K562 (cell line): ENCODE data around the gene SAMD14. TPM values are rescaled to one million over a fixed set of nuclear protein-coding genes. Genes with fewer than 3 reads are reported as not detected.

Experiments
- CUX1 ChIP-seq: fragments of 200-800 bp; sonication (Bioruptor generic); IDR thresholded peaks from 2 replicates; pipeline ENCODE4 v1.6.1; 2016; ENCODE audit warnings: missing genetic modification characterization, missing compliant biosample characterization
- ELF1 ChIP-seq: fragments of 200-800 bp; sonication (Bioruptor generic); IDR thresholded peaks from 2 replicates; pipeline ENCODE4 v1.6.1; 2016; ENCODE audit warnings: missing genetic modification characterization, missing compliant biosample characterization
- KAT8 ChIP-seq: fragments of 450-650 bp; IDR thresholded peaks from 2 replicates; pipeline ENCODE4 v1.6.1; 2016; ENCODE audit warnings: low read depth, mild to moderate bottlenecking
- TFE3 ChIP-seq: fragments of 450-650 bp; formaldehyde crosslinking; IDR thresholded peaks from 2 replicates; pipeline ENCODE4 v1.4.0; 2020; ENCODE audit warnings: mild to moderate bottlenecking, mixed read lengths
- YY1 ChIP-seq, 3 experiments: IDR thresholded peaks; 2 replicates each; pipeline ENCODE4 v1.6.1; 2011; ENCODE audit warnings: low read length in 2 of 3, mild to moderate bottlenecking in 2 of 3, moderate library complexity in 2 of 3, borderline replicate concordance in 1 of 3, control low read depth in 1 of 3, low read depth in 1 of 3; ENCODE audit not compliant: insufficient read depth in 3 of 3, insufficient replicate concordance in 2 of 3, control insufficient read depth in 1 of 3, insufficient read length in 1 of 3; ENCODE audit errors: extremely low read depth in 1 of 3
- ZNF24 ChIP-seq: fragments of 450-650 bp; IDR thresholded peaks from 2 replicates; pipeline ENCODE4 v1.6.1; 2016
- polyA plus RNA-seq, 8 experiments: library from polyadenylated mRNA; depleted of rRNA in 4 of 8; stranded (reverse) in 5 of 8; unstranded in 3 of 8; fragments of >200 nt; fragmentation: Nextera tagmentation in 2 of 8; fragmentation: Illumina TruSeq in 1 of 8; extraction: Ambion mirVana in 2 of 8; extraction: Trizol in 1 of 8; gene quantifications; 2 replicates each; pipeline versions ENCODE4 v1.2.1 to v1.2.3, GENCODE V29; 2011 to 2014; ENCODE audit warnings: inconsistent platforms in 1 of 8, missing spikeins in 1 of 8
- total RNA-seq, 7 experiments: library from RNA; depleted of rRNA in 6 of 7; stranded (reverse); fragments of >200 nt in 6 of 7; fragmentation: Illumina TruSeq in 2 of 7; extraction: Trizol in 2 of 7; gene quantifications; 2 replicates each; pipeline versions ENCODE4 v1.2.1 to v1.2.3, GENCODE V29; 2011 to 2021; ENCODE audit warnings: low replicate concordance in 1 of 7

Gene SAMD14
- total and polyA plus RNA-seq, 9 of the 15 experiments (the other 6 are each of a cell fraction or from before 2014, with no cell fraction given): 0.04 to 0.07 TPM; not detected in 7

GRCh38 chr17:50118828-50119218 lies 11.1 kb downstream of the SAMD14 start (continued):
- no peak for TF ChIP-seq CUX1 (CRISPR knock-in tag)
- no peak for TF ChIP-seq TFE3 (CRISPR knock-in tag)
- no peak for TF ChIP-seq KAT8
- TF ChIP-seq ZNF24: no peak
- no peak for TF ChIP-seq YY1 (IDR thresholded peaks at IDR 0.05; ENCODE audit: borderline replicate concordance in 1 of 3, control insufficient read depth in 1 of 3, extremely low read depth in 1 of 3, insufficient read depth in 3 of 3, insufficient read length in 1 of 3, insufficient replicate concordance in 2 of 3, low read depth in 1 of 3, low read length in 2 of 3)
- no peak for TF ChIP-seq ELF1 (tag)
